Measurements from ENCODE around the gene MRTFA. TPM values are rescaled to one million over a fixed set of nuclear protein-coding genes. Genes with fewer than 3 reads are reported as not detected.

The MRTFA gene
- total and polyA plus RNA-seq, 4 donors = 7.5 to 22.0 (median 9.6) TPM

DNA sequence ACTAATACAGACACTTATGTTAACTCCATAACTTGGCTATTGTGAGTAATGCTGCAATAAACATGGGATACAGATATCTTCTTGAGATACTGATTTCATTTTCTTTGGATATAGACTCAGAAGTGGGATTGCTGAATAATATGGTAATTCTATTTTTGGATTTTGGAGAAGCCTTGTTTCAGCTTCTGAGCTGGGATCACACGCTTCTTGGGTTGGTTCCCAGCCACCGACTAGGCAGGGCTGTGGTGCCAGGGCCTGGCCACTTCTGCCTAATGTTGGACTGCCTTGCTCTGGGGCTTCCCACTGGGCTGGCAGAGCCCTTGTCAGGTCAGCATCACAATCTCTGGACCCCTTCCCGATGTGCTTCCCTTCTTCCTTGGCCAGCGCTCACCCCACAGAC, 28.8 kb upstream of the MRTFA start:
- H3K9me3 ChIP-seq (ENCODE audit: control insufficient read depth in 4 of 4, low read length in 3 of 4) = peaks cover 0 to 3% (median 2%) of the 10 kb centered on the region in 4 donors
- H3K4me3 ChIP-seq (ENCODE audit: low read depth in 1 of 3, low read length in 3 of 3) = no peak overlapping the region
- H3K9ac ChIP-seq (ENCODE audit: low read depth in 1 of 2, low read length in 2 of 2) = no peak overlapping the region
- peak overlapping the region in 1 of 2 donors; percentile 48 for H3K27ac ChIP-seq (ENCODE audit: low read depth in 1 of 2, low read length in 2 of 2)
- H3K4me1 ChIP-seq (ENCODE audit: control insufficient read depth in 4 of 4, insufficient read depth in 4 of 4, low read length in 3 of 4) = no peaks in the 10 kb centered on the region
- no peaks in the 10 kb centered on the region for H3K36me3 ChIP-seq (ENCODE audit: control insufficient read depth in 4 of 4, insufficient read depth in 3 of 4, low read depth in 1 of 4, low read length in 3 of 4)
- TF ChIP-seq GABPA (IDR thresholded peaks at IDR 0.05 in 1 of 2, conservative IDR thresholded peaks at IDR 0.05 in 1 of 2) (no peak), JUND (IDR thresholded peaks at IDR 0.05) (no peak), SP1 (IDR thresholded peaks at IDR 0.05) (no peak), HNF4A (conservative IDR thresholded peaks at IDR 0.05) (no peak)
- TF ChIP-seq, protein P1, sequence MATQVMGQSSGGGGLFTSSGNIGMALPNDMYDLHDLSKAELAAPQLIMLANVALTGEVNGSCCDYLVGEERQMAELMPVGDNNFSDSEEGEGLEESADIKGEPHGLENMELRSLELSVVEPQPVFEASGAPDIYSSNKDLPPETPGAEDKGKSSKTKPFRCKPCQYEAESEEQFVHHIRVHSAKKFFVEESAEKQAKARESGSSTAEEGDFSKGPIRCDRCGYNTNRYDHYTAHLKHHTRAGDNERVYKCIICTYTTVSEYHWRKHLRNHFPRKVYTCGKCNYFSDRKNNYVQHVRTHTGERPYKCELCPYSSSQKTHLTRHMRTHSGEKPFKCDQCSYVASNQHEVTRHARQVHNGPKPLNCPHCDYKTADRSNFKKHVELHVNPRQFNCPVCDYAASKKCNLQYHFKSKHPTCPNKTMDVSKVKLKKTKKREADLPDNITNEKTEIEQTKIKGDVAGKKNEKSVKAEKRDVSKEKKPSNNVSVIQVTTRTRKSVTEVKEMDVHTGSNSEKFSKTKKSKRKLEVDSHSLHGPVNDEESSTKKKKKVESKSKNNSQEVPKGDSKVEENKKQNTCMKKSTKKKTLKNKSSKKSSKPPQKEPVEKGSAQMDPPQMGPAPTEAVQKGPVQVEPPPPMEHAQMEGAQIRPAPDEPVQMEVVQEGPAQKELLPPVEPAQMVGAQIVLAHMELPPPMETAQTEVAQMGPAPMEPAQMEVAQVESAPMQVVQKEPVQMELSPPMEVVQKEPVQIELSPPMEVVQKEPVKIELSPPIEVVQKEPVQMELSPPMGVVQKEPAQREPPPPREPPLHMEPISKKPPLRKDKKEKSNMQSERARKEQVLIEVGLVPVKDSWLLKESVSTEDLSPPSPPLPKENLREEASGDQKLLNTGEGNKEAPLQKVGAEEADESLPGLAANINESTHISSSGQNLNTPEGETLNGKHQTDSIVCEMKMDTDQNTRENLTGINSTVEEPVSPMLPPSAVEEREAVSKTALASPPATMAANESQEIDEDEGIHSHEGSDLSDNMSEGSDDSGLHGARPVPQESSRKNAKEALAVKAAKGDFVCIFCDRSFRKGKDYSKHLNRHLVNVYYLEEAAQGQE (IDR thresholded peaks at IDR 0.05) = no peak
- TF ChIP-seq, protein P2, sequence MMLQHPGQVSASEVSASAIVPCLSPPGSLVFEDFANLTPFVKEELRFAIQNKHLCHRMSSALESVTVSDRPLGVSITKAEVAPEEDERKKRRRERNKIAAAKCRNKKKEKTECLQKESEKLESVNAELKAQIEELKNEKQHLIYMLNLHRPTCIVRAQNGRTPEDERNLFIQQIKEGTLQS (IDR thresholded peaks at IDR 0.05) = no peak
- TF ChIP-seq, protein P3, sequence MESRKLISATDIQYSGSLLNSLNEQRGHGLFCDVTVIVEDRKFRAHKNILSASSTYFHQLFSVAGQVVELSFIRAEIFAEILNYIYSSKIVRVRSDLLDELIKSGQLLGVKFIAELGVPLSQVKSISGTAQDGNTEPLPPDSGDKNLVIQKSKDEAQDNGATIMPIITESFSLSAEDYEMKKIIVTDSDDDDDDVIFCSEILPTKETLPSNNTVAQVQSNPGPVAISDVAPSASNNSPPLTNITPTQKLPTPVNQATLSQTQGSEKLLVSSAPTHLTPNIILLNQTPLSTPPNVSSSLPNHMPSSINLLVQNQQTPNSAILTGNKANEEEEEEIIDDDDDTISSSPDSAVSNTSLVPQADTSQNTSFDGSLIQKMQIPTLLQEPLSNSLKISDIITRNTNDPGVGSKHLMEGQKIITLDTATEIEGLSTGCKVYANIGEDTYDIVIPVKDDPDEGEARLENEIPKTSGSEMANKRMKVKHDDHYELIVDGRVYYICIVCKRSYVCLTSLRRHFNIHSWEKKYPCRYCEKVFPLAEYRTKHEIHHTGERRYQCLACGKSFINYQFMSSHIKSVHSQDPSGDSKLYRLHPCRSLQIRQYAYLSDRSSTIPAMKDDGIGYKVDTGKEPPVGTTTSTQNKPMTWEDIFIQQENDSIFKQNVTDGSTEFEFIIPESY (IDR thresholded peaks at IDR 0.05) = no peak
- H3K27me3 ChIP-seq (ENCODE audit: control insufficient read depth in 4 of 4, insufficient read depth in 4 of 4, low read length in 3 of 4) = no peaks in the 10 kb centered on the region
- 70% methylated on average over 4 of the region's 4 CpGs for WGBS
- DNase-seq (ENCODE audit: low spot score) = no peak

DNA sequence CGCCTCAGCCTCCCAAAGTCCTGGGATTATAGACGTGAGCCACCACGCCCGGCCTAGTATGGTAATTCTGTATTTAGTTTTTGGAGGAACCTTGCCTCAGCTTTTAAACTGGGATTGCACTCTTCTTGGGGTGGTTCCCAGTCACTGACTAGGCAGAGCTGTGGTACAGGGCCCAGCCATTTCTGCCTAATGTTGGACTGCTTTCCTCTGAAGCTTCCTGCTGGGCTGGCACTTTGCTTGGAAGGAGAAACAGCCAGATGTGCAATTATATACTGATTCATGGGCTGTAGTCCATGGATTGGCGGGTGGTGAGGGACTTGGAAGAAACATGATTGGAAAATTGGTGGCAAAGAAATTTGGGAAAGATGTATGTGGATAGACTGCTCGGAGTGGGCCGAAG, 25.2 kb upstream of the MRTFA start:
- DNase-seq (ENCODE audit: low spot score) = no peak
- WGBS = 90% methylated on average over 7 of the region's 7 CpGs
- no peaks in the 10 kb centered on the region for H3K9me3 ChIP-seq (ENCODE audit: control insufficient read depth in 4 of 4, low read length in 3 of 4)
- H3K36me3 ChIP-seq (ENCODE audit: control insufficient read depth in 4 of 4, insufficient read depth in 3 of 4, low read depth in 1 of 4, low read length in 3 of 4) = no peaks in the 10 kb centered on the region
- H3K4me1 ChIP-seq (ENCODE audit: control insufficient read depth in 4 of 4, insufficient read depth in 4 of 4, low read length in 3 of 4) = no peaks in the 10 kb centered on the region
- no peak overlapping the region for H3K9ac ChIP-seq (ENCODE audit: low read depth in 1 of 2, low read length in 2 of 2)
- H3K4me3 ChIP-seq (ENCODE audit: low read depth in 1 of 3, low read length in 3 of 3) = no peak overlapping the region
- no peak for TF ChIP-seq TAF1 (conservative IDR thresholded peaks at IDR 0.05)
- TF ChIP-seq RAD21 (IDR thresholded peaks at IDR 0.05) = no peak
- TF ChIP-seq YY1 (IDR thresholded peaks at IDR 0.05) = no peak
- TF ChIP-seq, protein P2 (IDR thresholded peaks at IDR 0.05) = no peak
- TF ChIP-seq HNF4A (conservative IDR thresholded peaks at IDR 0.05) = no peak
- TF ChIP-seq EGR1 (IDR thresholded peaks at IDR 0.05; ENCODE audit: low read depth in 2 of 2) = no peak
- TF ChIP-seq, protein P4, sequence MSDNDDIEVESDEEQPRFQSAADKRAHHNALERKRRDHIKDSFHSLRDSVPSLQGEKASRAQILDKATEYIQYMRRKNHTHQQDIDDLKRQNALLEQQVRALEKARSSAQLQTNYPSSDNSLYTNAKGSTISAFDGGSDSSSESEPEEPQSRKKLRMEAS (IDR thresholded peaks at IDR 0.05) = no peak
- no peak for TF ChIP-seq RXRA (IDR thresholded peaks at IDR 0.05)
- TF ChIP-seq, protein P1 (IDR thresholded peaks at IDR 0.05) = no peak
- TF ChIP-seq GABPA (IDR thresholded peaks at IDR 0.05 in 1 of 2, conservative IDR thresholded peaks at IDR 0.05 in 1 of 2) = no peak
- TF ChIP-seq, protein P3 (IDR thresholded peaks at IDR 0.05) = no peak
- no peak for TF ChIP-seq HNF4G (IDR thresholded peaks at IDR 0.05)
- TF ChIP-seq, protein P5, sequence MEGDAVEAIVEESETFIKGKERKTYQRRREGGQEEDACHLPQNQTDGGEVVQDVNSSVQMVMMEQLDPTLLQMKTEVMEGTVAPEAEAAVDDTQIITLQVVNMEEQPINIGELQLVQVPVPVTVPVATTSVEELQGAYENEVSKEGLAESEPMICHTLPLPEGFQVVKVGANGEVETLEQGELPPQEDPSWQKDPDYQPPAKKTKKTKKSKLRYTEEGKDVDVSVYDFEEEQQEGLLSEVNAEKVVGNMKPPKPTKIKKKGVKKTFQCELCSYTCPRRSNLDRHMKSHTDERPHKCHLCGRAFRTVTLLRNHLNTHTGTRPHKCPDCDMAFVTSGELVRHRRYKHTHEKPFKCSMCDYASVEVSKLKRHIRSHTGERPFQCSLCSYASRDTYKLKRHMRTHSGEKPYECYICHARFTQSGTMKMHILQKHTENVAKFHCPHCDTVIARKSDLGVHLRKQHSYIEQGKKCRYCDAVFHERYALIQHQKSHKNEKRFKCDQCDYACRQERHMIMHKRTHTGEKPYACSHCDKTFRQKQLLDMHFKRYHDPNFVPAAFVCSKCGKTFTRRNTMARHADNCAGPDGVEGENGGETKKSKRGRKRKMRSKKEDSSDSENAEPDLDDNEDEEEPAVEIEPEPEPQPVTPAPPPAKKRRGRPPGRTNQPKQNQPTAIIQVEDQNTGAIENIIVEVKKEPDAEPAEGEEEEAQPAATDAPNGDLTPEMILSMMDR (IDR thresholded peaks at IDR 0.05; ENCODE audit: low read depth, low read length, missing input control) = no peak
- TF ChIP-seq JUND (IDR thresholded peaks at IDR 0.05) = no peak
- TF ChIP-seq FOXA1 (IDR thresholded peaks at IDR 0.05) = no peak
- TF ChIP-seq SP1 (IDR thresholded peaks at IDR 0.05) = no peak
- no peak for TF ChIP-seq FOXA2 (IDR thresholded peaks at IDR 0.05)
- TF ChIP-seq NR2F2 (IDR thresholded peaks at IDR 0.05) = no peak
- H3K27me3 ChIP-seq (ENCODE audit: control insufficient read depth in 4 of 4, insufficient read depth in 4 of 4, low read length in 3 of 4) = no peaks in the 10 kb centered on the region
- no peak overlapping the region for H3K27ac ChIP-seq (ENCODE audit: low read depth in 1 of 2, low read length in 2 of 2)
